NCI-H345 (cell line): Measurements from ENCODE around the gene GOLGB1.
A peak's percentile ranks its signal among the peaks of the same experiment; 100 is the strongest.
"Not testable (repeated sequence)": the region's sequence is repeated elsewhere in the genome, so short reads cannot be mapped to it uniquely, and the experiment has no call there.

Source experiments
- DNase-seq: peaks from one replicate; lab custom pipeline; 2025; lab: John Stamatoyannopoulos, UW

GOLGB1 gene, protein sequence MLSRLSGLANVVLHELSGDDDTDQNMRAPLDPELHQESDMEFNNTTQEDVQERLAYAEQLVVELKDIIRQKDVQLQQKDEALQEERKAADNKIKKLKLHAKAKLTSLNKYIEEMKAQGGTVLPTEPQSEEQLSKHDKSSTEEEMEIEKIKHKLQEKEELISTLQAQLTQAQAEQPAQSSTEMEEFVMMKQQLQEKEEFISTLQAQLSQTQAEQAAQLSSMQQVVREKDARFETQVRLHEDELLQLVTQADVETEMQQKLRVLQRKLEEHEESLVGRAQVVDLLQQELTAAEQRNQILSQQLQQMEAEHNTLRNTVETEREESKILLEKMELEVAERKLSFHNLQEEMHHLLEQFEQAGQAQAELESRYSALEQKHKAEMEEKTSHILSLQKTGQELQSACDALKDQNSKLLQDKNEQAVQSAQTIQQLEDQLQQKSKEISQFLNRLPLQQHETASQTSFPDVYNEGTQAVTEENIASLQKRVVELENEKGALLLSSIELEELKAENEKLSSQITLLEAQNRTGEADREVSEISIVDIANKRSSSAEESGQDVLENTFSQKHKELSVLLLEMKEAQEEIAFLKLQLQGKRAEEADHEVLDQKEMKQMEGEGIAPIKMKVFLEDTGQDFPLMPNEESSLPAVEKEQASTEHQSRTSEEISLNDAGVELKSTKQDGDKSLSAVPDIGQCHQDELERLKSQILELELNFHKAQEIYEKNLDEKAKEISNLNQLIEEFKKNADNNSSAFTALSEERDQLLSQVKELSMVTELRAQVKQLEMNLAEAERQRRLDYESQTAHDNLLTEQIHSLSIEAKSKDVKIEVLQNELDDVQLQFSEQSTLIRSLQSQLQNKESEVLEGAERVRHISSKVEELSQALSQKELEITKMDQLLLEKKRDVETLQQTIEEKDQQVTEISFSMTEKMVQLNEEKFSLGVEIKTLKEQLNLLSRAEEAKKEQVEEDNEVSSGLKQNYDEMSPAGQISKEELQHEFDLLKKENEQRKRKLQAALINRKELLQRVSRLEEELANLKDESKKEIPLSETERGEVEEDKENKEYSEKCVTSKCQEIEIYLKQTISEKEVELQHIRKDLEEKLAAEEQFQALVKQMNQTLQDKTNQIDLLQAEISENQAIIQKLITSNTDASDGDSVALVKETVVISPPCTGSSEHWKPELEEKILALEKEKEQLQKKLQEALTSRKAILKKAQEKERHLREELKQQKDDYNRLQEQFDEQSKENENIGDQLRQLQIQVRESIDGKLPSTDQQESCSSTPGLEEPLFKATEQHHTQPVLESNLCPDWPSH (N-terminal part only)

DNA sequence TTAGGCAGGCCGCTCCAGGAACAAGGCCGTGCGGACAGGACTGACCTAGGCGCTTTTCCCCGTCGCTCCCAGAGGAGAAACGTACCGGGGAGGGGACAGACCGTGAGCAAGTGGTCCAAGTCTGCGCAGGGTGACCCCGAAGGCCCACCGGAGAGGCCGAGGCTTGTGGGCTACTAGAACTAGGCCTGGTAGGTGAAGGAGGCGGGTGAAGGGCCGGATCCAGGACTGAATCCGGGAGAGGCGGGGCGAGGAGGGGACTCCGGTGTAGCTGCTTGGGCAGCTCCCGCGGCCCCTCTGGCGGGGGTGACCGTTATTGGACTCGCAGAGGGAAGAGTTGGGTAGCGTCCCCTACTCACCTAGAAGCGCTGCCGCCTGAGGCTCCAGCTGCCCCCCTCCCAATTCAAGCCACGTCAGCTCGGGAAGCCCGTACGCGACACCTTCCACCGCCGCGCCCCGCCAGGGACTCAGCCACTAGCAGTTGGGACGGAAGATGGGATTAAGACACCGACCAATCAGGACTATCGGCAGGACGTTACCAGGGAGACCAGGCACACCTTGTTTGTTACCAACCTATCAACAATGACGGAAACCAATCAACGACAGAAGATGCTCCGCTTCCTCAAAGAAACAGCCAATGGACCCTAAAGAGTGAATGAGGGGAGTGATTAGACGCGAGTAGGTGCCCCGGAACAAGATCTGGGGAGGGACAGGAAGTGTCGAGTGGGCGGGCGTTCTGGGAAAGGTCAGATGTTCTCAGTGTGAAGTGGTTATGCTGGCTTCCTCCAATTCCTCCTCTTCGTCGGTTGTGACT lies at the start of gene GOLGB1:
Gene GOLGB1 (minus strand): TSS at position 466 of the 811 bp plus-strand sequence. CDS start 18,770 bp downstream, outside the sequence.
- DNase-seq, result peak; percentile 97

DNA sequence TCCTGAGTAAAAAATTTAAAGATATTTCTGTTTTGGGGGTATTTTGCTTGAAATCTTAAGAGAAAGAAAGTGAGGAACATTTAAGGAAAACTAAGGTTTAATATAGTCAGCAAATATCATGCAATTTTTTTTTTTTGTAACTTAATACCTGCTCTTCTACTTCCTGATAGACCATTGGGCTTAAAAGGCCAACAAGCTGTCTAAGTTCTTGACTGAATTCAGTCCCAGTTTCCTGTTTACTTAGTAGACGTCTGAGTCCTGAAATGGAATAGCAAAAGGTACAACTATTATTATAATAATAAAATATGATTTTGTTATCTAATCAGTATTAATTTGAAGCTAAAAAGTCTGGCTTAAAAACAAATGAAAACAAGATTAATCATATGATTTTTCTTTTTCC lies 47.4 kb upstream of the GOLGB1 start:
- no peak for DNase-seq

DNA sequence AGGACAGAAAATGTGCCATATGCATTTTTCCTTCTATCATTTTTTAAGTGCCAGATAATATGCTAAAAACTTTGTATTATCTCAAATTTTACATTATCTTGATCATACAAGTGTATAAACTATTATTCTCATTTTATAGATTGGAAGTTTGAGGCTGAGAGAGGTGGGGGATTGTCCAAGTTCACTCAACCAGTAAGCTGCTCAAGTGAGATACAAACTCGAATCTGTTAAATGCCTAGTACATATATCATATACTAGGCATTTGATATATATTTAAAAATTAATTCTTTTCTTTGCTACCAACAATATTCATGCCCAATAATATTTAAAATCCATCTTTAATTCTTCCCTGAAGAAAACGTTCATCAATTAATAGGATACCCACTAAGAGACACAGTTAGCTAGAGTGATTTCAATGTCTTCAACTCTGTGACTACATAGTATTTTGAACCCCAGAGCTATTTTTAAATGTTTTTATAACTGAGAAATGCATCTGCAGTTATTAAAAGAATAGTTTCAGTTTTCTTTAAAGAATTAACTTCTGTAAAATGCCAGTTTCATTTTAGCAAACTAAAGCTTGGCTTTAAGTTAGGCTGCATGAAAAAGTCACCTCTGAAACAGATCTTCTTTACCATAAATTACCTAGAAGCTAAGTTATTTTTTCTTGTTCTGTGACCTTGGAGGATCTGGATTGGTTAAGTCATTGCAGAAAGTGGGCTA lies 44.9 kb upstream of the GOLGB1 start:
- DNase-seq, result no peak

DNA sequence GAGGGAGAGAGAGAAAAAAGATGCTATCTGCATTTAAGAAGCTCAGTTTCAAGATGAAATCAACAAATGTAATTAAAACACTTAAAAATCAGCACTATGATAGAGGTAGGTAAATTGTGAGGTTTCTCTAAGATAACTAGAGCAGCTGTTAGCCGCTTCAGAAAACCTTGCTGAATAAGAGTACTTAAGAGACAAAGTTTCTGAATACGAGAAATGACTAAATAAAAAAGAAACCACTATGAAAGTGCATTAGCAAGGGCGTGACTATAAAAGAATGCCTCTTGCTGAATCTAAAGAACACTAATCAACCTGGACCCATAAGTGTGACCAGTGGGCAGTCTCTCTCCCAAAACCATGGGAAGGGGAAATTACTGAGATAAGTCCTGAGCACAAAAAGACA lies 43.5 kb upstream of the GOLGB1 start:
- DNase-seq, result no peak

DNA sequence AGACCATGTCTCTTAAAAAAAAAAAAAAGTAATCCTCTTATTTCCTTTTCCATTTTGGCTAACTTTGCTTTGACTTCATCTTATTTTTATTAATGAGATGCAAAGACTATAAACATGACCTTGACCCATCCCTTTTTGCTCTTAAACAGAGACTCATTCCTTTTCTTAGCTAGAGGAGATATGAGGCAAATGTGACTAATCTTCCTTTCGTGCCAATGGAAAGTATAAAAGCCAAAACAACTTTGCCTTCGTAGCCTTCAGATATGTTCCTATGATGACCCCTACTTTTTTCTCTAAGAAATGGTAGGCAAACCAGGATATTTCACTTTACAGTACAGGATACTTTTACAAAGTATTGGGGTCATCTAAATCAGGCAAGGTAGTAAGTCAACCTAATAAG lies 36.9 kb upstream of the GOLGB1 start:
- DNase-seq, result no peak

DNA sequence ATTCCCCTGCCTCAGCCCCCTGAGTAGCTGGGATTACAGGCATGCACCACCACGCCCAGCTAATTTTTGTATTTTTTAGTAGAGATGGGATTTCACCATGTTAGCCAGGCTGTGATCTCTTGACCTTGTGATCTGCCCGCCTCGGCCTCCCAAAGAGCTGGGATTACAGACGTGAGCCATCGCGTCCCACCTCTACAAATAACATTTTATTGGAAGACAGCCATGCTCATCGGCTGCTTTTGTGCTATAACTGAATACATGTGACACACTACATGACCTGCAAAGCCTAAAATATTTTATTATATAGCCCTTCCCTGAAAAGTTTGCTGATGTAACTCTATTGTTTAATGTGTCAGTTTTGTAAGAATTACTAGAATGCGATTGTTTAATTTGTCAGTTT lies 33.2 kb upstream of the GOLGB1 start:
- not testable (repeated sequence) for DNase-seq

DNA sequence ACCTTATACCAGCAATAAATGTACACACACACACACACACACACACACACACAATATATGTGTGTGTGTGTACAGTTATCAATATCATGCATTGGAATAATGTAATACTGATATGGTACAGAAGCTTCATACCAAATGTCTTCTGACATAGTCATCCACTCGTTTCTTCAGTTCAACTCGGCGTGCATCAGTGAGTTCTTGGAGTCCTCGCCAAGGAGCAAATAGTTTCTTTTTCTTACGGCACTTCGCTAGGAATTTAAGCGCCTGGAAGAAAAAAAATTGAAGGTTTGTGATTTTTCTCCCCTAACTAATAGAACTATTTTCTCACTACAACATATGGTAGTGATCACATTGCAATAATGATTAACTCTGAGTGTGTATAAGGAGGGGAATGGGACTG lies 32.1 kb upstream of the GOLGB1 start:
- no peak for DNase-seq

DNA sequence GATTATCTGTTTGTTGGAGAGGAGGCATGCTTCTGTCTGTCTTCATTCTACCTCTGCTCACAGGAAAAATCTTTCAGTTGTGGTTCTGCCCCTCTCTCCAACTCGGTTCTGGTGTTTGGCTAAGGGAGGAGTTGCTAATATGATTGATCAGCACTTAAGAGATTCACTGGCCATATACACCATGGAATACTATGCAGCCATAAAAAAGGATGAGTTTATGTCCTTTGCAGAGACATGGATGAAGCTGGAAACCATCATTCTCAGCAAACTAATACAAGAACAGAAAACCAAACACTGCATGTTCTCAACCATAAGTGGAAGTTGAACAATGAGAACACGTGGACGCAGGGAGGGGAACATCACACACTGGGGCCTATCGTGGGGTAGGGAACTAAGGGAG lies 25.6 kb upstream of the GOLGB1 start:
- DNase-seq, result not testable (repeated sequence)

DNA sequence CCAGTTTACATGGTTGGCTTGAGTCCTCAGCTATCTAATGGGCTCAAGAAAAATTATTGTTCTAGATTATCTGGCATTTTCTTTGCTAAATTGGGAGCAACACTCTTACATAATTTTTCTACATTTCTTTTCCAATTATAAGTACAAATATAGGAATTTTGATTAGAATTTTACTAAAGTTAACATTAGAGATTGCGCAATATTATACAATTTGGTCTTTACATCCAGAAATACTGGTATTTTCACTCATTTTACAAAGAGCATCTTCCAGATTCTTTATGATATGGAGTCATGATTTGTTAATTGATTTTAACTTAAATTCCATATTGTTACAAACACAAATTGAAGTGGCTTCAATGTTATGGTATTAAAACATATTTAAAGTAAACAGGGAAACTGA lies 19.7 kb upstream of the GOLGB1 start:
- DNase-seq, result no peak

DNA sequence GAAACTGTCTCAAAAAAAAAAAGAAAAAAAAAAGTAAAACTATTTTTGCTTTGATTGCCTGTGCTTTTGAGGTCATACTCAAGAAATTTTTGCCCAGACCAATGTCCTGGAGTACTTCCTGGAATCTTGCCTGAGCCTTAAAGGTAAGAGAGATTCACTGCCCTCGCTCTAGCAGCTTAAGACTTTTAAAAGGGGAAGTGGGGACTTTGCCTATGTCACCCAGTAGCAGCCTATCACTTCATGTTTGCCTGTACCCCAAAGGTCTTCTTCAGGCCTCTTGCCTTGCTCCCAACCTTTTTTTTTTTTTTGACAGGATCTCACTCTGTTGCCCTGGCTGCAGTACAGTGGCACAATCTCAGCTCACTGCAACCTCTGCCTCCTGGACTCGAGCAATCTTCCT lies 18.9 kb upstream of the GOLGB1 start:
- no peak for DNase-seq

DNA sequence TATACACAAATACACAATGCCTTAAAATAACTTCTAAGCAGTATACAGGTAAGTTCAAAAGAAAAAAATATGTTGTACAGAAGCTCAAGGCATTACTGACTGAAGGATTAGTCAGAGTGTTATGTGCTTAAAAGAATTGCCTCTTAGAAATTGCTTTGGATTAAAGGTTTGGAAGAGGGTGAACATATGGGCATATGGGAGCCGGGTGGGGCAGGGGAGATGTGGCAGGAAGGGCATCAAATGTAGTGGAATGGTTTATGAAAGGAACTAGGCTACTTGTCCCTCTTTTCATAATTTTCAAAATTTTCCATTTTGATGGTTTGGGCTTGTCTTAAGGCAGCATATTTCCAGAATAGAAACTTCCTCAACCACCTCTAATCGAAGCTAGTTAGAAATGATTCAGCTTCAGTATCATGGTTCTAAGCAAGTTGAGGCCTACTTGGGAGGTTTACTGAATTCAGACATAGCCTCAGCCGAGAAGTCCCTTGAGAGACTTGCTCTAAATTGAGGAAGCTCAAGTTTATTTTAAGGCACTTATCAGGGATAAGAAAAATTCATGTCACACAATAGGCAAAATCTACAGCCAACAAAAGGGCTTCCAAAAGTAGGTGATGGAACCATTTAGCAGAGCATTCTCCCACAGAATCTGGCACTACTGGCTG lies 10.1 kb upstream of the GOLGB1 start:
- DNase-seq, result no peak

DNA sequence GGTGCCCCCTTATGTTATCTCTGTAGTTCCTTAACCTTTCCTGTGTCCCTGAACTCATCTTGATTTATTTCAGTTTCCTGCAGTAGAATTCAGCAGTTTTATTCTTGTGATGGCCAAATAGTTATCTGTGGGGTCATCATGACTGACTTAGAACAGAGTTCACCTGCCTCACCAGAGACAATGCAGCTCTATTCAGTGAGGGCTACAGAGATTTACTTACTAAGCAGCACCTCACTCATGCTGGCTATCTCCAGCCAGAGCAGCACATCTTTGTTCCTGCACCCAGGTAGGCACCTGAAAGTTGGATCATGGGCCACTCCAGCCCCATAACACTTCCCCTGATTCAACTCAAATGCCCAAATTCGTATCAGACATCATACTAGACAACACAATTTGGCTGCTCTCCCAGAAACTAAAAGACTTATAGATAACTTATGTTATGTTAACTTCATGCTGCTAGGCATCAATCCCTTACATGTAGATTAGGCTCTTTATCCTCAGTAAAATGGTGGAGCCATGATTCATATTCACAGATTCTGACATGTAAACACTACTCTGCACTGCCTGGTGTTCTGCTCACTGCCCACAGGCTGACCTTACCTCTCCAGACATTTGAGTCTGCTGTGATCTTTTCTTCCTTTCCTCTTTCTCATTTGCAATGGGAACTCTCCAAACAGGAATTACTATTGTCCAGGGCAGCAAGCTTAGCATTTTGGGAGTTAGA lies 9.3 kb upstream of the GOLGB1 start:
- DNase-seq, result no peak

DNA sequence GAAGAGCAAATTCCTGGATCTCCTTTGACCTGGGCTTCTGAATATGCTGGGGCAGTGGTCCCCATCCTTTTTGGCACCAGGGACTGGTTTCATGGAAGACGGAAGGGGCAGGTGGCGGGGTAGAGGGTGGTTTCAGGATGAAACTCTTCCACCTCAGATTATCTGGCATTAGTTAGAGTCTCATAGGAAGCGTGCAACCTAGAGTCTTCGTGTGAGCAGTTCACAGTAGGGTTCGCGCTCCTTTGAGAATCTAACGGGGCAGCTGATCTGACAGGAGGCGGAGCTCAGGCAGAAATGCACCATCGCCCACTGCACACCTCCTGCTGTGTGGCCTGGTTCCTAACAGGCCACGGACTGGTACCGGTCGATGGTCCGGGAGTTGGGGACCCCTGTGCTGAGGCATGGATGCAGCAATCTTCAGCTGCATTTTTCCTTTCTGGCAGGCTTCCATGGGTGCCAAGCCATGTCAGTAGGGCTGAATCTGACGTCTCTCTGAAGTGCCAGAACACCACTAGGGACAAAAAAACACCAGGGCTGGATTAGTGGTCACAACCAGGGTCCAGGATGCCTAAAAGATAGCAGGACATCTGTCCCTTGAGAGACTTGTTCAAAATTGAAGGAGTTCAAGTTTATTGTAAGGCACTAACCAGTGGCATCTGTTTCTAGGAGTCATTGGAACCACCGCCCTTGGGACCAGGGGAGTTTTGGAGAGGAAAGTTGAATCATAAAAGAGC lies 8.4 kb upstream of the GOLGB1 start:
- no peak for DNase-seq

DNA sequence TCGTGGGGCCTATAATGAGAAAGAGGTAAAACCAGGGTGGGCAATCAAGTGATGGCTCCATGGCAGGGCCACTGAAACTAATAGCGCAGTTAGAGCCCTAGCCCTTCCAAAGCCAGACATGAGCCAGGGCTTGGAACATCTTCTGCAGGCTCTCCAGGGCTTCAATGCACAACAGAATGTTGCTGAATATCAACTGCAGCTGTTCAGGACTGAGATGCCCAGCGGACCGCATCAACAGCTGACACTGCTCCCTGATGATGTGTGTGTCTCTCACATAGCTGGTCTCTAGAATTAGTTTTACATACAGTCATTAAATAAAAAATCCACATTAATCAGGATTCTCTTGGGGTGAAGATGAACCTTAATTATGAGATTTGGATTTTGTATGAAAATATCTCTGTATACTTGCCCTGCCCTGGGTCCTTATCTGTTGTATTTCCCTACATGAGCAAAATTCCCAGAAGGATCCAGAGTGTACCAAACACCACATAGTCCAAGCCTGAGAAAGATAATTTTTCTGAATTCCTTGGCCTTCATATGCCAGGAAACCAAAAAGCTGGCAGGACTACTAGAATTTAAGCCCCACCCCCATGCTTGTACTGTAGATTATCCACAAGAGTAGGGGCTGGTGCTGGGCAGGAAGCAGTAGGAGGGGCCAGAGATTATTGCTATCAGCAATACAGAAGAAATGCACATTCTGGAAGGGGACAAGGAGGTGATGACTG lies 7.7 kb upstream of the GOLGB1 start:
- DNase-seq, result no peak

DNA sequence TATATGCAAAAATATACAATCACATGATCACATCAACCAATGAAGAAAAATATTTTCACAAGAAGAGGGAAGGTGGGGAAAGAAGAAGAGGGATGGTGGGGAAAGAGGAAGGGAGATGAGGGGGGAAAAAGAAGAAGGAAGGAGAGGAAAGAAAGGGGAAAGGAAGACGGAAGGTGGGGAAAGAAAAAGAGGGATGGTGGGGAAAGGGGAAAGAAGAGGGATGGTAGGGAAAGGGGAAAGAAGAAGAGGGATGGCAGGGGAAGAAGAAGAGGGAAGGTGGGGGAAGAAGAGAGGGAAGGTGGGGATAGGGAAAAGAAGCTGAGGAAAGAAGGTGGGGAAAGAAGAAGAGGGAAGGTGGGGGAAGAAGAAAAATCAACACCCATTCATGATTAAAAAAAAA lies 3.2 kb upstream of the GOLGB1 start:
- DNase-seq, result no peak

DNA sequence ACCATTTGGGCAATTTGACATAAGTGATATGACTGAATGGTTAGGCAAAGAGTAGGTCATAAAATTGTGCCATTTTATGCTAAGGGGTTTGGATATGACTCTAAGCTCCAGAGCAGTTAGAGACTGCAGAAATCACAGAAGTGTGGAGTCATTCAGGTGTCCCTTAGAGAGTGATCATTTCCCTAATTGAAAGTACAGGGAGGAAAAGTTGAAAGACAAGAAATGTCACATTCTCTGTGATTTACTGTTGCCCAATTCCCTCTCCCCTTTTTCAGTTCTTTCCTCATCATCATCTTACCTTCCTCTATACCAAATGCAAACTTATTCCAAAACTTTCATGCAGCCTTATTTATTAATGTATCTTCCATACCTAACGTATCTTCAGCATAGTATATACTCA lies 2.7 kb upstream of the GOLGB1 start:
- DNase-seq, result no peak

DNA sequence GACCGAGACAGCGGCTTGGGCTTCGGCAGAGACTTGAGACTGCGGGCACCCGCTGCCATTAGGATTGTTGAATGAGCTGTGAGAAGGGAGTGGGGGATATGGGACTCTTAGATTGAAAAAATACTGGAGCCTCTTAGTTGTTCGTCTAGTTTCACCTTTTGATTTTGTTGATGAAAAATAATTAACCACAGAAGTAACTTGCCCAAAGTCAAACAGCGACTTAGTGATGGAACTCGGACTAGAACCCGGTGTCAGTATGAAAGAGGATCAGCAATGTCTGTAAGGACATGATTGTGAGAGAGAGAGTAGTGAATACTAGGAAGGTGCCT lies 510 bp upstream of the GOLGB1 start:
- DNase-seq, result no peak

DNA sequence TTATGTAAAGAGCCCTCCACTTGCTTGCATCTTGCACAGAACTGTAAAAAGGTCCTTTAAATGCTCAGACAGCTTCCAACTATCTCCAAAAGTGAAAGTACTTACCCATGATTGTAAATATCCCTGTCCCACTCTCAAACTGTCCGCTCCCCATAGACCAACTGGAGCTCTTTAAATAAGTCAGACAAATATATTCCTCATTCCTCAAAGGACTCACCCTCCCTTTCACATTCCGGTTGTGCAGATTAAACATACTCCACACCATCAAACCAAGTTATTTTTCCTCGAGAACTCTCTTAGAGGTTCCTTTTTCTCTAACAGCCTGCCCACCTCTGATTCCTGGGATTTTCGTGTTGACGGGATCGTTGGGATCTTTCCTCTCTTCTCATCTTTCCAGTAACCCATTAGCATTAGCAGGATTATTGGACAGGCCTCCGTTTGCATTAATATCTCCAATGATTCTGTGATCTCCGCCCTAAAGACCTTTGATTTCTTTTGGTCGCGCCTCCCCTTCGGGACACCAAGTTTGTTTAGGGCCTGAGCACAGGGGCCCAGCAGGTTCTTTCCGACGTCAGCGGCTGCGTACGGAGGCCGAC lies 763 bp downstream of the GOLGB1 start:
- no peak for DNase-seq
